SK-N-SH treated with all-trans-retinoic acid at 6 μM for 48 hours (cell line): Measurements from ENCODE around the gene HOMER1.
A peak's percentile ranks its signal among the peaks of the same experiment; 100 is the strongest.

Source experiments
- ATAC-seq: fragments of 200-7000 bp; cut with Tn5 transposase; 3 replicates; pipeline ENCODE4 v1.9.1; 2020; ENCODE audit warnings: mild to moderate bottlenecking, moderate library complexity
- ARNTL ChIP-seq: fragments of 450-650 bp; formaldehyde crosslinking; IDR thresholded peaks from 2 replicates; pipeline ENCODE4 v1.5.0; 2020; ENCODE audit warnings: low read depth, mild to moderate bottlenecking, moderate library complexity, borderline replicate concordance
- CSDC2 ChIP-seq: fragments of 250-450 bp; sonication (Bioruptor Pico); IDR thresholded peaks from 2 replicates; pipeline ENCODE4 v1.5.0; 2020; ENCODE audit warnings: mild to moderate bottlenecking, moderate library complexity
- CSRNP3 ChIP-seq: fragments of 250-450 bp; sonication (Bioruptor Pico); IDR thresholded peaks from 2 replicates; pipeline ENCODE4 v1.5.1; 2021; ENCODE audit warnings: mild to moderate bottlenecking, moderate library complexity
- ESRRG ChIP-seq: fragments of 250-450 bp; sonication (Bioruptor Pico); IDR thresholded peaks from 2 replicates; pipeline ENCODE4 v1.6.1; 2021; ENCODE audit warnings: mild to moderate bottlenecking
- GLIS3 ChIP-seq: fragments of 250-450 bp; sonication (Bioruptor Pico); IDR thresholded peaks from 2 replicates; pipeline ENCODE4 v1.5.0; 2020; ENCODE audit warnings: mild to moderate bottlenecking, moderate library complexity
- ISL1 ChIP-seq: fragments of 250-450 bp; sonication (Bioruptor Pico); IDR thresholded peaks from 2 replicates; pipeline ENCODE4 v2.1.2; 2022; ENCODE audit warnings: mild to moderate bottlenecking, moderate library complexity
- OSR1 ChIP-seq: fragments of 250-450 bp; sonication (Bioruptor Pico); IDR thresholded peaks from 2 replicates; pipeline ENCODE4 v1.8.0; 2022; ENCODE audit warnings: moderate library complexity, mild to moderate bottlenecking, inconsistent platforms
- PPARA ChIP-seq: fragments of 250-450 bp; sonication (Bioruptor Pico); IDR thresholded peaks from 2 replicates; pipeline ENCODE4 v1.5.0; 2020; ENCODE audit warnings: mild to moderate bottlenecking, borderline replicate concordance
- RARB ChIP-seq: fragments of 250-450 bp; sonication (Bioruptor Pico); IDR thresholded peaks from 2 replicates; pipeline ENCODE4 v1.8.0; 2021; ENCODE audit warnings: mild to moderate bottlenecking, moderate library complexity
- SNAI2 ChIP-seq: fragments of 250-450 bp; sonication (Bioruptor Pico); IDR thresholded peaks from 2 replicates; pipeline ENCODE4 v1.5.0; 2020; ENCODE audit warnings: mild to moderate bottlenecking, moderate library complexity
- TCF4 ChIP-seq: fragments of 250-450 bp; sonication (Bioruptor Pico); IDR thresholded peaks from 2 replicates; pipeline ENCODE4 v1.8.0; 2021; ENCODE audit warnings: mild to moderate bottlenecking, moderate library complexity, borderline replicate concordance
- TOX ChIP-seq: fragments of 250-450 bp; sonication (Bioruptor Pico); IDR thresholded peaks from 2 replicates; pipeline ENCODE4 v1.8.0; 2021; ENCODE audit warnings: mild to moderate bottlenecking, moderate library complexity, borderline replicate concordance
- TSHZ2 ChIP-seq: fragments of 250-450 bp; sonication (Bioruptor Pico); IDR thresholded peaks from 2 replicates; pipeline ENCODE4 v1.5.0; 2020; ENCODE audit warnings: mild to moderate bottlenecking, moderate library complexity
- ZC3H10 ChIP-seq: fragments of 250-450 bp; sonication (Bioruptor Pico); IDR thresholded peaks from 2 replicates; pipeline ENCODE4 v1.5.1; 2021; ENCODE audit warnings: mild to moderate bottlenecking, moderate library complexity
- ZFP3 ChIP-seq: fragments of 250-450 bp; sonication (Bioruptor Pico); IDR thresholded peaks from 2 replicates; pipeline ENCODE4 v1.5.0; 2020; ENCODE audit warnings: mild to moderate bottlenecking, moderate library complexity
- ZFP30 ChIP-seq: fragments of 450-650 bp; formaldehyde crosslinking; IDR thresholded peaks from 2 replicates; pipeline ENCODE4 v1.5.0; 2022; ENCODE audit warnings: mild to moderate bottlenecking, moderate library complexity
- ZNF565 ChIP-seq: fragments of 450-650 bp; formaldehyde crosslinking; conservative IDR thresholded peaks from 2 replicates; pipeline ENCODE4 v1.5.0; 2020; ENCODE audit warnings: low read depth, mild to moderate bottlenecking, moderate library complexity
- ZNF70 ChIP-seq: fragments of 450-650 bp; formaldehyde crosslinking; IDR thresholded peaks from 2 replicates; pipeline ENCODE4 v1.5.0; 2020; ENCODE audit warnings: mild to moderate bottlenecking, moderate library complexity
- ZNF8 ChIP-seq: fragments of 450-650 bp; formaldehyde crosslinking; IDR thresholded peaks from 2 replicates; pipeline ENCODE4 v1.5.0; 2020; ENCODE audit warnings: mild to moderate bottlenecking, moderate library complexity
- TF ChIP-seq, protein P1 (sequence below): fragments of 250-450 bp; sonication (Bioruptor Pico); IDR thresholded peaks from 2 replicates; pipeline ENCODE4 v1.8.0; 2020; ENCODE audit warnings: mild to moderate bottlenecking, moderate library complexity, borderline replicate concordance
- TF ChIP-seq, protein P2 (sequence below): fragments of 250-450 bp; sonication (Bioruptor Pico); IDR thresholded peaks from 2 replicates; pipeline ENCODE4 v1.5.1; 2020; ENCODE audit warnings: low read depth, mild to moderate bottlenecking, moderate library complexity

Gene HOMER1

GRCh38 chr5:79454043-79454442 lies 59.9 kb downstream of the HOMER1 start (continued):
- TF ChIP-seq, protein P1, sequence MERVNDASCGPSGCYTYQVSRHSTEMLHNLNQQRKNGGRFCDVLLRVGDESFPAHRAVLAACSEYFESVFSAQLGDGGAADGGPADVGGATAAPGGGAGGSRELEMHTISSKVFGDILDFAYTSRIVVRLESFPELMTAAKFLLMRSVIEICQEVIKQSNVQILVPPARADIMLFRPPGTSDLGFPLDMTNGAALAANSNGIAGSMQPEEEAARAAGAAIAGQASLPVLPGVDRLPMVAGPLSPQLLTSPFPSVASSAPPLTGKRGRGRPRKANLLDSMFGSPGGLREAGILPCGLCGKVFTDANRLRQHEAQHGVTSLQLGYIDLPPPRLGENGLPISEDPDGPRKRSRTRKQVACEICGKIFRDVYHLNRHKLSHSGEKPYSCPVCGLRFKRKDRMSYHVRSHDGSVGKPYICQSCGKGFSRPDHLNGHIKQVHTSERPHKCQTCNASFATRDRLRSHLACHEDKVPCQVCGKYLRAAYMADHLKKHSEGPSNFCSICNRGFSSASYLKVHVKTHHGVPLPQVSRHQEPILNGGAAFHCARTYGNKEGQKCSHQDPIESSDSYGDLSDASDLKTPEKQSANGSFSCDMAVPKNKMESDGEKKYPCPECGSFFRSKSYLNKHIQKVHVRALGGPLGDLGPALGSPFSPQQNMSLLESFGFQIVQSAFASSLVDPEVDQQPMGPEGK = no peak
- no peak for TF ChIP-seq ARNTL (CRISPR knock-in tag)
- peak; percentile 13; the same call in 1 of the 2 replicates for TF ChIP-seq ZC3H10 (CRISPR knock-in tag)
- peak; percentile 89 for TF ChIP-seq ISL1 (CRISPR knock-in tag)
- TF ChIP-seq, protein P2, sequence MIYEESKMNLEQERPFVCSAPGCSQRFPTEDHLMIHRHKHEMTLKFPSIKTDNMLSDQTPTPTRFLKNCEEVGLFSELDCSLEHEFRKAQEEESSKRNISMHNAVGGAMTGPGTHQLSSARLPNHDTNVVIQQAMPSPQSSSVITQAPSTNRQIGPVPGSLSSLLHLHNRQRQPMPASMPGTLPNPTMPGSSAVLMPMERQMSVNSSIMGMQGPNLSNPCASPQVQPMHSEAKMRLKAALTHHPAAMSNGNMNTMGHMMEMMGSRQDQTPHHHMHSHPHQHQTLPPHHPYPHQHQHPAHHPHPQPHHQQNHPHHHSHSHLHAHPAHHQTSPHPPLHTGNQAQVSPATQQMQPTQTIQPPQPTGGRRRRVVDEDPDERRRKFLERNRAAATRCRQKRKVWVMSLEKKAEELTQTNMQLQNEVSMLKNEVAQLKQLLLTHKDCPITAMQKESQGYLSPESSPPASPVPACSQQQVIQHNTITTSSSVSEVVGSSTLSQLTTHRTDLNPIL (CRISPR knock-in tag) = peak; percentile 55
- TF ChIP-seq TOX (CRISPR knock-in tag) = no peak
- no peak for TF ChIP-seq ZFP3 (CRISPR knock-in tag)
- TF ChIP-seq CSDC2 = no peak
- peak; percentile 90 for TF ChIP-seq TCF4 (CRISPR knock-in tag)
- TF ChIP-seq, all 23 proteins: peak for 4

DNA sequence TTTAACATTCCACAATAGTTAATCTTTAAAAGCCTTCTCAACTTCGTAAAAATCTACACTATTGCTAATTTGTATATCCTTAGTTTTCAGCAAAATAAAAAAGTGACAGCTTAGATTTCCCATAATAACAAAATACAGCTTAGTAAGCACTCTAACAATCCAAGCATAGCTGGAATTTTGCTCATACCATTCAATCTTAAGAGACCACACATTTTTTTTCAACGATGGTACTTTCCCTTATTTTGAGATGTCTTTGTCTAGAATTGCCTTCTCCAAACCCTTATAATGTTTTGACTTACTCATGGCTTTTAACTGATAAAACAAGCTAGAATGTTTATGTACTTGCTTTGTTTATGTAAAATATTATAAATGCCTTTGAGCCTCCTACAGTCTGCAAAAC lies 65.6 kb downstream of the HOMER1 start:
- TF ChIP-seq ZNF565 = no peak
- TF ChIP-seq, protein P2 (CRISPR knock-in tag) = no peak
- no peak for TF ChIP-seq ESRRG (CRISPR knock-in tag)
- TF ChIP-seq CSRNP3 (CRISPR knock-in tag) = no peak
- no peak for TF ChIP-seq ARNTL (CRISPR knock-in tag)
- TF ChIP-seq GLIS3 (CRISPR knock-in tag) = no peak
- no peak for TF ChIP-seq RARB (CRISPR knock-in tag)
- TF ChIP-seq ZFP30 (CRISPR knock-in tag) = no peak
- TF ChIP-seq PPARA (CRISPR knock-in tag) = no peak
- TF ChIP-seq, protein P1 = no peak
- TF ChIP-seq CSDC2 = no peak
- TF ChIP-seq OSR1 (CRISPR knock-in tag) = no peak
- no peak for TF ChIP-seq SNAI2 (CRISPR knock-in tag)
- TF ChIP-seq ZNF8 (CRISPR knock-in tag) = no peak
- no peak for TF ChIP-seq ZNF70 (CRISPR knock-in tag)
- ATAC-seq = peak; percentile 67; the same call in 2 of the 3 replicates

- no peak for TF ChIP-seq SNAI2 (CRISPR knock-in tag)
- TF ChIP-seq TCF4 (CRISPR knock-in tag) = no peak
- no peak for TF ChIP-seq TOX (CRISPR knock-in tag)
- peak; percentile 68 for ATAC-seq
These were observed 77.1 kb downstream of the HOMER1 start for GRCh38 chr5:79436821-79437220.

GRCh38 chr5:79436224-79436623 lies 77.7 kb downstream of the HOMER1 start:
- no peak for TF ChIP-seq ARNTL (CRISPR knock-in tag)
- TF ChIP-seq OSR1 (CRISPR knock-in tag) = no peak
- no peak for TF ChIP-seq ZFP3 (CRISPR knock-in tag)
- no peak for TF ChIP-seq TOX (CRISPR knock-in tag)
- TF ChIP-seq SNAI2 (CRISPR knock-in tag) = no peak
- TF ChIP-seq ZNF70 (CRISPR knock-in tag) = no peak
- no peak for TF ChIP-seq RARB (CRISPR knock-in tag)
- no peak for TF ChIP-seq ZC3H10 (CRISPR knock-in tag)
- TF ChIP-seq, protein P1 = no peak
- TF ChIP-seq TCF4 (CRISPR knock-in tag) = no peak
- no peak for TF ChIP-seq ZNF565
- TF ChIP-seq TSHZ2 = no peak
- TF ChIP-seq ZFP30 (CRISPR knock-in tag) = no peak
- TF ChIP-seq CSDC2 = no peak
- no peak for ATAC-seq
